HCT116 (cell line): Measurements from ENCODE around the gene PLBD2. TPM values are rescaled to one million over a fixed set of nuclear protein-coding genes. Genes with fewer than 3 reads are reported as not detected.

ENCODE experiments used
- ATAC-seq: fragments of 200-7000 bp; cut with Tn5 transposase; 2 replicates; pipeline ENCODE4 v1.9.1; 2020; ENCODE audit warnings: mild to moderate bottlenecking, moderate library complexity
- BruUV-seq: library from RNA; stranded (reverse); fragments of 400-500 nt; replicated peaks from 2 replicates; lab custom pipeline; 2021; lab: Mats Ljungman, UMichigan
- CTCF ChIA-PET: fragments of 300-600 bp; sonication (Branson Sonifier 250); formaldehyde crosslinking; loops from one replicate; lab custom pipeline; 2021; ENCODE audit warnings: antibody characterized with exemption; lab: Charles Lee
- POLR2A ChIA-PET: fragments of 300-600, 350-600 bp; sonication (Branson Sonifier 250); formaldehyde crosslinking; loops from one replicate; lab custom pipeline; 2021; ENCODE audit warnings: antibody characterized with exemption; lab: Charles Lee
- RAD21 ChIA-PET, 2 experiments: fragments of 300-600 bp; sonication (Branson Sonifier 250); formaldehyde crosslinking; loops; one replicate each; lab custom pipeline; 2023; ENCODE audit warnings: low total read pairs in 2 of 2; ENCODE audit not compliant: uncharacterized antibody in 2 of 2, unreplicated experiment in 2 of 2, low non-redundant PET in 1 of 2; lab: Charles Lee
- DNase-seq: peaks from one replicate; pipeline ENCODE4 v3.0.0-alpha.2; 2010; ENCODE audit warnings: low read depth, low spot score
- H2AFZ ChIP-seq: fragments of 200-600 bp; shearing (Covaris generic), sonication (generic); 2 replicates; pipeline ENCODE4 v1.6.1; 2017; ENCODE audit warnings: low read depth, mixed run types, mixed read lengths, antibody characterized with exemption, low read length; ENCODE audit not compliant: poor library complexity, severe bottlenecking
- H3K27ac ChIP-seq: 2 replicates; pipeline ENCODE4 v1.5.1; 2012; ENCODE audit warnings: low read depth, low read length
- H3K27me3 ChIP-seq: fragments of 200-600 bp; sonication (generic); 2 replicates; pipeline ENCODE4 v1.6.1; 2016; ENCODE audit warnings: mixed run types, low read length, mixed read lengths; ENCODE audit not compliant: insufficient read depth
- H3K36me3 ChIP-seq, 2 experiments: fragments of 200-500 bp in 1 of 2; fragments of 200-600 bp in 1 of 2; sonication (Bioruptor generic) in 1 of 2; sonication (generic) in 1 of 2; 2 replicates each; pipeline versions ENCODE4 v1.5.1 to v1.6.1; 2014 to 2016; ENCODE audit warnings: low read length in 2 of 2, inconsistent platforms in 1 of 2, mixed read lengths in 1 of 2, mixed run types in 1 of 2; ENCODE audit not compliant: insufficient read depth in 2 of 2, control insufficient read depth in 1 of 2
- H3K4me1 ChIP-seq, 2 experiments: fragments of 200-600 bp in 1 of 2; sonication (generic) in 1 of 2; 2 replicates each; pipeline versions ENCODE4 v1.5.1 to v1.6.1; 2012 to 2017; ENCODE audit warnings: low read length in 2 of 2, inconsistent platforms in 1 of 2, mild to moderate bottlenecking in 1 of 2, mixed read lengths in 1 of 2, mixed run types in 1 of 2, moderate library complexity in 1 of 2; ENCODE audit not compliant: insufficient read depth in 2 of 2, control insufficient read depth in 1 of 2
- H3K4me2 ChIP-seq: fragments of 200-600 bp; sonication (generic); 2 replicates; pipeline ENCODE4 v1.6.1; 2017; ENCODE audit warnings: mixed run types, low read length, mixed read lengths
- H3K4me3 ChIP-seq, 2 experiments: fragments of 200-600 bp in 1 of 2; sonication (generic) in 1 of 2; replicated peaks in 1 of 2; 2 replicates each; pipeline ENCODE4 v1.5.1; 2011 to 2016; ENCODE audit warnings: low read length in 2 of 2, control low read depth in 1 of 2, low read depth in 1 of 2, mild to moderate bottlenecking in 1 of 2, mixed read lengths in 1 of 2, mixed run types in 1 of 2
- H3K79me2 ChIP-seq: fragments of 200-600 bp; sonication (generic); 2 replicates; pipeline ENCODE4 v1.6.1; 2017; ENCODE audit warnings: mild to moderate bottlenecking, mixed run types, low read length, moderate library complexity, mixed read lengths; ENCODE audit not compliant: insufficient read depth
- H3K9ac ChIP-seq: fragments of 200-600 bp; sonication (generic); 2 replicates; pipeline ENCODE4 v1.6.1; 2016; ENCODE audit warnings: low read length, mixed read lengths
- H3K9me2 ChIP-seq: fragments of 200-600 bp; sonication (generic), shearing (Covaris generic); 2 replicates; pipeline ENCODE4 v1.6.1; 2017; ENCODE audit warnings: mixed run types, mild to moderate bottlenecking, moderate library complexity; ENCODE audit not compliant: insufficient read depth
- H3K9me3 ChIP-seq, 2 experiments: fragments of 200-500 bp in 1 of 2; fragments of 200-600 bp in 1 of 2; sonication (Bioruptor generic) in 1 of 2; sonication (generic) in 1 of 2; 2 replicates each; pipeline ENCODE4 v1.6.1; 2014 to 2017; ENCODE audit warnings: low read length in 2 of 2, mixed read lengths in 2 of 2, inconsistent platforms in 1 of 2, low read depth in 1 of 2, mild to moderate bottlenecking in 1 of 2, mixed run types in 1 of 2, moderate library complexity in 1 of 2; ENCODE audit not compliant: control insufficient read depth in 1 of 2, insufficient read depth in 1 of 2
- H4K20me1 ChIP-seq: fragments of 200-600 bp; sonication (generic), shearing (Covaris generic); 2 replicates; pipeline ENCODE4 v1.6.1; 2017; ENCODE audit warnings: mixed run types, mild to moderate bottlenecking, moderate library complexity; ENCODE audit not compliant: insufficient read depth
- CTCF ChIP-seq, 3 experiments: fragments of 200-600 bp in 1 of 3; sonication (generic) in 1 of 3; IDR thresholded peaks in 2 of 3; conservative IDR thresholded peaks in 1 of 3; 2 replicates each; pipeline ENCODE4 v1.5.1; 2012 to 2017; ENCODE audit warnings: low read depth in 2 of 3, low read length in 2 of 3, antibody characterized with exemption in 1 of 3, borderline replicate concordance in 1 of 3, control low read depth in 1 of 3, mild to moderate bottlenecking in 1 of 3, mixed read lengths in 1 of 3, mixed run types in 1 of 3, moderate library complexity in 1 of 3; ENCODE audit not compliant: insufficient read depth in 1 of 3
- ELF1 ChIP-seq: IDR thresholded peaks from 2 replicates; pipeline ENCODE4 v1.6.1; 2012; ENCODE audit warnings: low read depth, borderline replicate concordance
- EZH2 ChIP-seq: fragments of 200-600 bp; sonication (generic); IDR thresholded peaks from 2 replicates; pipeline ENCODE4 v1.6.1; 2017; ENCODE audit warnings: antibody characterized with exemption, mixed run types
- MAX ChIP-seq: IDR thresholded peaks from 2 replicates; pipeline ENCODE4 v1.6.1; 2012
- intact Hi-C: fragments of 100-400 bp; cut with micrococcal nuclease; formaldehyde crosslinking; loops from 2 replicates; pipeline ENCODE4 v1.10.0; 2022
- total RNA-seq: library from RNA; stranded (reverse); gene quantifications from one replicate; pipeline ENCODE4 v1.2.1, GENCODE V29; 2021; ENCODE audit not compliant: unreplicated experiment

The PLBD2 gene
- total RNA-seq, 1 experiment from 2014 or later: 45.0 TPM

DNA sequence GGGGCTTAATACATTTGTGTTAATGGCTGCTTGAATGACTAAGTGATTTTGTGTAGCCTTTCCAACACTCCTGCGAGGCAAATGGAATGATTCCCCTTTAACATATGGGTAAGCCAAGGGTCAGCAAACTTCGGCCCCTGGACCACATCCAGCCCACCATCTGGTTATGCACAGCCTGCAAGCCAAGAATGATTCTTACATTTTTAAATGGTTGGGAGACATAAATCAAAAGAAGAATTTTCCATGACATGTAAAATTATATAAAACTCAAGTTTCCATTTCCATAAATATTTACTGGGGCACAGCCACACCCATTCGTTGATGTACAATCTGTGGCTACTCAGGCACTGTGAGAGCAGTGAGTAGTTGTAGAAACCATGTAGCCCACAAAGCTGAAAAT lies 32.5 kb upstream of the PLBD2 start:
- H3K36me3 ChIP-seq: peaks cover under 1 to 9% of the 10 kb centered on the region in 2 experiments; a peak in 3 of 4 replicates

More for the DNA sequence above, 32.5 kb upstream of the PLBD2 start:
- H3K27me3 ChIP-seq: no peaks in the 10 kb centered on the region
- H4K20me1 ChIP-seq: no peaks in the 10 kb centered on the region
- no TSS peak for BruUV-seq
- intact Hi-C loops: no loop called here
- no peaks in the 10 kb centered on the region; a peak in 1 of 4 replicates for H3K4me1 ChIP-seq
- H3K4me3 ChIP-seq: no peak overlapping the region
- H3K27ac ChIP-seq: no peak overlapping the region
- no peak overlapping the region for H3K4me2 ChIP-seq
- CTCF ChIA-PET: no interaction called here
- no peaks in the 10 kb centered on the region for H3K9me3 ChIP-seq
- no peak for TF ChIP-seq ELF1
- TF ChIP-seq MAX: no peak
- TF ChIP-seq CTCF (IDR thresholded peaks at IDR 0.05 in 2 of 3, conservative IDR thresholded peaks at IDR 0.05 in 1 of 3; ENCODE audit: borderline replicate concordance in 1 of 3, insufficient read depth in 1 of 3, low read depth in 2 of 3, low read length in 2 of 3): no peak
- TF ChIP-seq EZH2: no peak
- TF ChIP-seq, all 23 proteins: peak for 0
- H3K9me2 ChIP-seq: no peaks in the 10 kb centered on the region
- ChIA-PET POLR2A (interaction anchor here (0.9 to 2.4 kb wide), 2 partner anchors 9 kb away, joined by 4 to 8 read pairs; partner anchors contain the start of gene SLC8B1), RAD21 (no interaction called here)
- ATAC-seq (no peak), DNase-seq (no peak)
- no peak overlapping the region for H2AFZ ChIP-seq
- H3K9ac ChIP-seq: no peak overlapping the region
- peaks cover 4% of the 10 kb centered on the region; the same call in 1 of the 2 replicates for H3K79me2 ChIP-seq
